A549 (cell line): ENCODE measurements around the gene KRT6C. TPM values are rescaled to one million over a fixed set of nuclear protein-coding genes. Genes with fewer than 3 reads are reported as not detected.

Experiments
- ATAC-seq, 2 experiments: fragments of 200-7000 bp in 1 of 2; fragments of >200 bp in 1 of 2; cut with Nextera tagmentation in 1 of 2; cut with Tn5 transposase in 1 of 2; 3 replicates each; pipeline versions ENCODE4 v1.8.0 to v1.9.1; 2018 to 2020; ENCODE audit warnings: mild to moderate bottlenecking in 1 of 2, moderate library complexity in 1 of 2
- CTCF ChIA-PET: fragments of 300-600 bp; sonication (Branson Sonifier 250); formaldehyde crosslinking; extraction: SDS; loops from one replicate; lab custom pipeline; 2021; ENCODE audit warnings: antibody characterized with exemption, inconsistent platforms; lab: Yijun Ruan, JAX
- POLR2A ChIA-PET: fragments of 350-600 bp; formaldehyde crosslinking; extraction: SDS; loops from one replicate; lab custom pipeline; 2021; ENCODE audit warnings: antibody characterized with exemption, inconsistent platforms; lab: Yijun Ruan, JAX
- DNase-seq, 2 experiments: peaks; one replicate each; pipeline versions ENCODE4 v3.0.0 to v3.0.0-alpha.2; 2011 to 2016; ENCODE audit warnings: low read depth in 1 of 2, low spot score in 1 of 2
- FAIRE-seq: peaks from 2 replicates; lab custom pipeline; 2011; peaks lifted over from hg19 to GRCh38; lab: Jason Lieb, UNC
- H3K27ac ChIP-seq, 2 experiments: fragments of >200 bp; sonication (Bioruptor Twin); formaldehyde crosslinking; 3 replicates each; pipeline ENCODE4 v1.5.1; 2016 to 2017
- H3K4me1 ChIP-seq: fragments of >200 bp; sonication (Bioruptor Twin); formaldehyde crosslinking; 3 replicates; pipeline ENCODE4 v1.6.1; 2016
- H3K4me2 ChIP-seq: fragments of >200 bp; sonication (Bioruptor Twin); formaldehyde crosslinking; 3 replicates; pipeline ENCODE4 v1.6.1; 2016
- H3K4me3 ChIP-seq: fragments of >200 bp; sonication (Bioruptor Twin); formaldehyde crosslinking; 3 replicates; pipeline ENCODE4 v1.5.1; 2016
- H3K9me3 ChIP-seq: fragments of >200 bp; sonication (Bioruptor Twin); formaldehyde crosslinking; 3 replicates; pipeline ENCODE4 v1.6.1; 2016
- BCL3 ChIP-seq: fragments of >200 bp; sonication (Bioruptor Twin); formaldehyde crosslinking; IDR thresholded peaks from 3 replicates; pipeline ENCODE4 v1.6.1; 2016
- CBX2 ChIP-seq: fragments of 200-600 bp; sonication (generic); IDR thresholded peaks from 2 replicates; pipeline ENCODE4 v1.6.1; 2016; ENCODE audit warnings: low read depth, mild to moderate bottlenecking, borderline replicate concordance
- CHD4 ChIP-seq: fragments of 200-600 bp; sonication (generic); IDR thresholded peaks from 2 replicates; pipeline ENCODE4 v1.6.1; 2016; ENCODE audit warnings: antibody characterized with exemption, mild to moderate bottlenecking, borderline replicate concordance
- EHMT2 ChIP-seq: fragments of 200-600 bp; sonication (generic); IDR thresholded peaks from 2 replicates; pipeline ENCODE4 v1.6.1; 2016; ENCODE audit warnings: antibody characterized with exemption, low read depth, mild to moderate bottlenecking, moderate library complexity
- EP300 ChIP-seq, 2 experiments: fragments of >200 bp; sonication (Bioruptor Twin); formaldehyde crosslinking; IDR thresholded peaks; 2 replicates in 1 of 2; 3 replicates in 1 of 2; pipeline ENCODE4 v1.6.1; 2016 to 2017
- FOXS1 ChIP-seq: fragments of 250-450 bp; sonication (Bioruptor Pico); IDR thresholded peaks from 2 replicates; pipeline ENCODE4 v1.5.0; 2020; ENCODE audit warnings: mild to moderate bottlenecking, moderate library complexity
- HDAC2 ChIP-seq: fragments of 200-600 bp; sonication (generic); IDR thresholded peaks from 2 replicates; pipeline ENCODE4 v1.6.1; 2016
- JUNB ChIP-seq: fragments of >200 bp; sonication (Bioruptor Twin); formaldehyde crosslinking; IDR thresholded peaks from 2 replicates; pipeline ENCODE4 v1.6.1; 2016
- MAFK ChIP-seq: fragments of 450-650 bp; IDR thresholded peaks from 2 replicates; pipeline ENCODE4 v1.6.1; 2014; ENCODE audit not compliant: partially characterized antibody
- MAZ ChIP-seq: fragments of 150-350 bp; IDR thresholded peaks from 2 replicates; pipeline ENCODE4 v1.6.1; 2014; ENCODE audit warnings: antibody characterized with exemption, low read depth, low read length, borderline replicate concordance
- MYC ChIP-seq: IDR thresholded peaks from 2 replicates; pipeline ENCODE4 v1.6.1; 2012; ENCODE audit warnings: mild to moderate bottlenecking, inconsistent platforms, low read length, improper control_type of control experiment, borderline replicate concordance
- POLR2A ChIP-seq: IDR thresholded peaks from 2 replicates; pipeline ENCODE4 v1.6.1; 2012; ENCODE audit warnings: mild to moderate bottlenecking, low read length
- POLR2AphosphoS2 ChIP-seq: conservative IDR thresholded peaks from 2 replicates; pipeline ENCODE4 v1.6.1; 2012; ENCODE audit warnings: low read length, improper control_type of control experiment, inconsistent platforms
- RAD21 ChIP-seq, 2 experiments: fragments of >200 bp in 1 of 2; sonication (Bioruptor Twin) in 1 of 2; formaldehyde crosslinking in 1 of 2; IDR thresholded peaks in 1 of 2; conservative IDR thresholded peaks in 1 of 2; 2 replicates in 1 of 2; 3 replicates in 1 of 2; pipeline ENCODE4 v1.6.1; 2012 to 2018; ENCODE audit warnings: inconsistent platforms in 1 of 2
- RARB ChIP-seq: fragments of 250-450 bp; sonication (Bioruptor Pico); IDR thresholded peaks from 2 replicates; pipeline ENCODE4 v1.8.0; 2021; ENCODE audit warnings: mild to moderate bottlenecking, moderate library complexity
- REST ChIP-seq: fragments of 200-600 bp; sonication (generic); IDR thresholded peaks from 2 replicates; pipeline ENCODE4 v1.6.1; 2016; ENCODE audit warnings: antibody characterized with exemption, mild to moderate bottlenecking, moderate library complexity
- RFX5 ChIP-seq: fragments of 450-650 bp; IDR thresholded peaks from 2 replicates; pipeline ENCODE4 v1.7.1; 2014; ENCODE audit warnings: antibody characterized with exemption, mild to moderate bottlenecking, moderate library complexity
- SMC3 ChIP-seq: fragments of >200 bp; sonication (Bioruptor Twin); formaldehyde crosslinking; IDR thresholded peaks from 3 replicates; pipeline ENCODE4 v1.6.1; 2018; ENCODE audit warnings: inconsistent platforms
- USF2 ChIP-seq: fragments of 450-650 bp; IDR thresholded peaks from 2 replicates; pipeline ENCODE4 v1.6.1; 2014; ENCODE audit warnings: antibody characterized with exemption
- ZC3H11A ChIP-seq: fragments of 450-650 bp; IDR thresholded peaks from 2 replicates; pipeline ENCODE4 v1.6.1; 2014; ENCODE audit warnings: antibody characterized with exemption, mild to moderate bottlenecking
- ZFP36 ChIP-seq: fragments of 450-650 bp; IDR thresholded peaks from 2 replicates; pipeline ENCODE4 v1.6.1; 2014; ENCODE audit warnings: borderline replicate concordance; ENCODE audit not compliant: partially characterized antibody
- ZSCAN20 ChIP-seq: fragments of 250-450 bp; sonication (Bioruptor Pico); IDR thresholded peaks from 2 replicates; pipeline ENCODE4 v1.8.0; 2022; ENCODE audit warnings: mild to moderate bottlenecking, moderate library complexity
- WGBS: methylation state at CpG from one replicate; pipeline ENCODE4 v1.1.6; 2017; ENCODE audit errors: missing lambda C conversion rate; 5-methylcytosine and 5-hydroxymethylcytosine counted together
- polyA plus RNA-seq, 4 experiments: library from polyadenylated mRNA; depleted of rRNA in 3 of 4; stranded (reverse); fragments of >200 nt; fragmentation: RNase III in 1 of 4; extraction: RNeasy Plus Mini Kit Qiagen cat#74134 plus additional on column Dnase treatment in 1 of 4; gene quantifications; 2 replicates in 3 of 4; 3 replicates in 1 of 4; pipeline ENCODE4 v1.2.3, GENCODE V29; 2011 to 2017

The KRT6C gene
- polyA plus RNA-seq, 2 of the 4 experiments (the other 2 are of a cell fraction), result not detected

GRCh38 chr12:52515319-52515646 lies 41.7 kb upstream of the KRT6C start (continued):
- no peak for TF ChIP-seq BCL3

- Histone ChIP-seq H3K27ac (no peak overlapping the region), H3K4me2 (no peak overlapping the region), H3K4me1 (no peaks in the 10 kb centered on the region), H3K4me3 (no peak overlapping the region), H3K9me3 (peaks cover 13% of the 10 kb centered on the region)
- ChIA-PET POLR2A (no interaction called here), CTCF (interaction anchor here (0.6 to 2.9 kb wide), 7 partner anchors 15 to 466 kb away, joined by 3 to 10 read pairs (median 4); no protein-coding TSS in a partner anchor)
- WGBS, result 90% methylated on average over 8 of the region's 14 CpGs
- no peak for DNase-seq
- no peak for FAIRE-seq
- ATAC-seq, result no peak
- TF ChIP-seq CHD4, result no peak
- no peak for TF ChIP-seq BCL3
- no peak for TF ChIP-seq RARB (CRISPR knock-in tag)
- TF ChIP-seq EHMT2, result no peak
- TF ChIP-seq EP300 (IDR thresholded peaks at IDR 0.05), result no peak
- TF ChIP-seq SMC3, result no peak
- no peak for TF ChIP-seq POLR2AphosphoS2
- TF ChIP-seq ZSCAN20 (CRISPR knock-in tag), result no peak
- TF ChIP-seq ZFP36, result no peak
- TF ChIP-seq HDAC2, result no peak
These were observed 41.1 kb upstream of the KRT6C start for GRCh38 chr12:52514471-52515318.

- no peaks in the 10 kb centered on the region for H3K4me1 ChIP-seq
- TF ChIP-seq FOXS1 (CRISPR knock-in tag) (no peak), MAFK (no peak), MYC (no peak), RAD21 (conservative IDR thresholded peaks at IDR 0.05 in 1 of 2, IDR thresholded peaks at IDR 0.05 in 1 of 2) (no peak), ZSCAN20 (CRISPR knock-in tag) (no peak), SMC3 (no peak), JUNB (no peak), POLR2A (no peak), CBX2 (no peak), MAZ (no peak), RFX5 (no peak), HDAC2 (no peak), REST (no peak), USF2 (no peak), ZC3H11A (no peak)
- FAIRE-seq (no peak), DNase-seq (no peak), ATAC-seq (no peak)
- POLR2A ChIA-PET, result no interaction called here
- H3K27ac ChIP-seq, result no peak overlapping the region
- H3K4me2 ChIP-seq, result no peak overlapping the region
- H3K9me3 ChIP-seq, result peaks cover 13% of the 10 kb centered on the region
- no peak overlapping the region for H3K4me3 ChIP-seq
- CTCF ChIA-PET, result interaction anchor here (1.0 to 2.9 kb wide), 4 partner anchors 84 to 141 kb away, joined by 3 to 10 read pairs (median 4); no protein-coding TSS in a partner anchor
- 83% methylated on average over 6 of the region's 6 CpGs for WGBS
These were observed 40.1 kb upstream of the KRT6C start for GRCh38 chr12:52513736-52514135.
